Choroid plexus epithelial cell (primary cell): Measurements from ENCODE around the gene TOM1.

Source experiments
- DNase-seq: peaks from one replicate; pipeline ENCODE4 v3.0.0-alpha.2; 2010; ENCODE audit warnings: low read depth
- H3K4me3 ChIP-seq: 2 replicates; pipeline ENCODE4 v1.5.1; 2011; ENCODE audit warnings: low read depth, mild to moderate bottlenecking, control low read depth, low read length, moderate library complexity
- TF ChIP-seq, protein P1 (sequence below): conservative IDR thresholded peaks from 2 replicates; pipeline ENCODE4 v1.5.1; 2011; ENCODE audit warnings: low read depth, mild to moderate bottlenecking, control low read depth, inconsistent platforms, low read length, moderate library complexity

TOM1 gene

DNA sequence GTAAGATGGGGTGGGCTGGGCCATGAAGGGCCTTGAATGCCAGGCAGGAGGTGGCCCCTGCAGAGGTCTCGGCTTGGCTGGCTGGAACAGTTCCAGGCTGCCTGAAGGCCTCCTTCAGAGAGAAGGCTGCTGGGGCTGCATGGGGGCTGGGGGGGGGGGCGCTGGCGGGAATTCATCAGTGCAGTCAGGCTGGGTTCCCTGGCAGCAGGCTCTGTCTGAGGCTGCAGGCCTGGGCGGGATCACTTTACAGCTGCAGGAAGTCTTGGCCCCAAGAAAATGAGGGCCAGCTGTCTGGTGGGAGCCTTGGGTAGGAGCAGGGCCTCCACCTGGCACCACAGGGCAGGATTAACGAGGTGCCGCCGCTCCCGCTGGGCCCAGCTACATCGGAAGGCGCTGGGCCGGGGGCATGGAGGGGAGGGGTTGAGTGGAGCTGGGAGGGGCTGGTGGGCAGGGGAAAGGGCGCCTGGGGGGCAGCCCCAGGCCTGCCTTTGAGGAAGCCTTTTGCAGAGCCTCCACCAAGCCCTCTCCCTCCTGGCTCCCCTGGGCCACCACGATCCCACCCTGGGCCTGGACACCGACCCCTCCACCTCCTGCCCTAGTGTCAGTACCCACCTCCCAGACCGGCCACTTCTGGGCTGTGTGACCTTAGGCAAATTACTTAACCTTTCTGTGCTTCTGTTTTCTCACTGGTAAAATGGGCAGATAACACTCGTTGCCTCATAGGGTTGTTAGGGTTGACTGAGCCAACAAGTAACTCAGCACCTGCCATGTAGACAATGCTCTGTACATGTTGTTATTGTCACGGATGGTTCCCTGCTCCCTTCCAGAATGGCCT, 50.2 kb downstream of the TOM1 start:
- TF ChIP-seq, protein P1, sequence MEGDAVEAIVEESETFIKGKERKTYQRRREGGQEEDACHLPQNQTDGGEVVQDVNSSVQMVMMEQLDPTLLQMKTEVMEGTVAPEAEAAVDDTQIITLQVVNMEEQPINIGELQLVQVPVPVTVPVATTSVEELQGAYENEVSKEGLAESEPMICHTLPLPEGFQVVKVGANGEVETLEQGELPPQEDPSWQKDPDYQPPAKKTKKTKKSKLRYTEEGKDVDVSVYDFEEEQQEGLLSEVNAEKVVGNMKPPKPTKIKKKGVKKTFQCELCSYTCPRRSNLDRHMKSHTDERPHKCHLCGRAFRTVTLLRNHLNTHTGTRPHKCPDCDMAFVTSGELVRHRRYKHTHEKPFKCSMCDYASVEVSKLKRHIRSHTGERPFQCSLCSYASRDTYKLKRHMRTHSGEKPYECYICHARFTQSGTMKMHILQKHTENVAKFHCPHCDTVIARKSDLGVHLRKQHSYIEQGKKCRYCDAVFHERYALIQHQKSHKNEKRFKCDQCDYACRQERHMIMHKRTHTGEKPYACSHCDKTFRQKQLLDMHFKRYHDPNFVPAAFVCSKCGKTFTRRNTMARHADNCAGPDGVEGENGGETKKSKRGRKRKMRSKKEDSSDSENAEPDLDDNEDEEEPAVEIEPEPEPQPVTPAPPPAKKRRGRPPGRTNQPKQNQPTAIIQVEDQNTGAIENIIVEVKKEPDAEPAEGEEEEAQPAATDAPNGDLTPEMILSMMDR: no peak

DNA sequence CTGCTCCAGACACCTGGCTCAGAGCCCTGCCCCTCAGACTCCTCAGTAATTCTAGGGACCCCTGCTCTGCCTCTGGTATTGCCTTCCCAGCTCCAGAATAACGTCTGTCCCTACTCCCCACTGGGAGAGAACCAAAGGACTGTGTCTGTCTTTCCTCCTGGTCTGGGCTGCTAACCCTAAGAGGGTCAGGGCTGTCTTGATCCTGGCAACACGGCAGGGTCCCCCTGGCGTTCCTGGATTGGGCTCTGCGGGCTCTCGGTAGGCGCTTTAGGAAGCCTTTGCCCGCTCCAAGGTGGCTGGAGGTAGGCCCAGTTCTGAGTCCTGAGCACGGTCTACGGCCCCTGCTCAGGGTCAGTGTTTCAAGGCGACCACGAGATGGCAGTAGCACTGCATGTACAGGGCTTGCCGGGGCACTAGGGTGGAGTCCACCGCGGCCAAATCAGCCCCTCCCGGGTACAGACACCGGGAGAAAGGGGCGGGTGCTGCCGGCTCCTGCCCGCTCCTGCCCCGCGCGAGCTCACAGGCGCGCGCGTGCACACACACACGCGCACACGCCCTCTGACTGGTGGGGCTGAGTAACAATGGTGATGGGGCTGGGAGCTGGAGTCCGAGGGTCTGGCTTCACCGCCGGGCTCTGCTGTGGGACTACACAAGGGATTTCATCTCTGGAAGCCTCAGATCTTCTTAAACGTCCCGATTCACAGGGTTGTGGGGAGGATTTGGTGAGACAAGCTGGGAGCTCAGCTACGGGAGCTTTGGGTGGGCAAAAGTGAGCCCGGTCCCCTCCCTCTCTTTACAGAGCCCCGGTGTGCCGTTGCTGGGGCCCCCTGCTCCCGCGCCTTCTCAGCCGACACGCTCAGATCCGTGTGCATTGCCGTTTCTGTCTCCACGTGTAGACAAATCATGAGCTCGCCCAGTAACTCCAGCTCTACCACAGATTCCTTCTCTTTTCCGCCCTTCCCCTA, 51.1 kb downstream of the TOM1 start:
- peak; percentile 94 for DNase-seq
- H3K4me3 ChIP-seq: peak overlapping the region; percentile 61
- TF ChIP-seq, protein P1: peak; percentile 88

More for the DNA sequence above, 50.2 kb downstream of the TOM1 start:
- DNase-seq: peak; percentile 70
- H3K4me3 ChIP-seq: no peak overlapping the region

GRCh38 chr22:35352214-35353111, 52.8 kb downstream of the TOM1 start:
- H3K4me3 ChIP-seq: no peak overlapping the region
- TF ChIP-seq, protein P1: no peak
- no peak for DNase-seq

GRCh38 chr22:35353318-35353717, 53.6 kb downstream of the TOM1 start:
- H3K4me3 ChIP-seq: no peak overlapping the region
- TF ChIP-seq, protein P1: no peak
- no peak for DNase-seq

DNA sequence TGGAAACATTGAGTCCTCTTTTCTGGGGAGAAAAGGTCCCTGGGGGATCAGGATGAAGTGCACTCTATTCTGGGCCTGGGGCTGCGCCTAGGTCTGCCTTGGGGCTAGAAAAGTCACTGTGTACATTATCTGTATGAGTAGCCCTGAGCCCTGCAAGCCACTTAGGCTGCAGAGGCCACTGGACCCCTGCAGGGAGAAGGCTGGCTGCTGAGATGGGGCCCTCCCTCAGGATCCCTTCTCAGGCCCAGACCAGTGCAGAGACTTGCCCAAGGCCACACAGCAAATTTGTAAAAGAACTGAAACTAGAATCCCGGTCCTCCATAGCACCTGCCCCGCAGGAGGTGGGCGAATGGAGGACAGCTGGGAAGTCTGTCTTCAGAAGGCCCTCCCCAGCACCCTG, 54.4 kb downstream of the TOM1 start:
- no peak for DNase-seq
- TF ChIP-seq, protein P1: no peak
- H3K4me3 ChIP-seq: no peak overlapping the region

- DNase-seq: no peak
- TF ChIP-seq, protein P1: no peak
Measured at GRCh38 chr22:35357883-35358621, 58.4 kb downstream of the TOM1 start.

More at GRCh38 chr22:35357883-35358621, 58.4 kb downstream of the TOM1 start:
- no peak overlapping the region for H3K4me3 ChIP-seq
